K562 (cell line): Measurements from ENCODE around the gene NRAP. TPM values are rescaled to one million over a fixed set of nuclear protein-coding genes. Genes with fewer than 3 reads are reported as not detected.

Experiments
- ATAC-seq: fragments of 200-7000 bp; cut with Tn5 transposase; 3 replicates; pipeline ENCODE4 v1.9.1; 2020; ENCODE audit warnings: moderate library complexity
- BruUV-seq: library from RNA; stranded (reverse); fragments of 400-500 nt; replicated peaks from 2 replicates; lab custom pipeline; 2021; lab: Mats Ljungman, UMichigan
- CTCF ChIA-PET: fragments of 300-600 bp; formaldehyde crosslinking; extraction: SDS; loops from one replicate; lab custom pipeline; 2021; ENCODE audit warnings: low intra/inter-chr PET ratio; lab: Yijun Ruan, JAX
- POLR2A ChIA-PET: fragments of 300-600, 350-650 bp; sonication (Branson Sonifier 250); formaldehyde crosslinking; extraction: SDS; loops from one replicate; lab custom pipeline; 2021; ENCODE audit warnings: antibody characterized with exemption, inconsistent platforms; lab: Yijun Ruan, JAX
- DNase-seq, 4 experiments: peaks; one replicate each; pipeline versions ENCODE4 v3.0.0 to v3.0.0-alpha.2; 2011 to 2018; ENCODE audit warnings: low spot score in 3 of 4, mixed read lengths in 3 of 4; ENCODE audit errors: extremely low read depth in 1 of 4
- FAIRE-seq: peaks from 2 replicates; lab custom pipeline; 2011; peaks lifted over from hg19 to GRCh38; lab: Jason Lieb, UNC
- H2AFZ ChIP-seq: 2 replicates; pipeline ENCODE4 v1.6.0; 2011; ENCODE audit warnings: low read depth, low read length, control low read depth, inconsistent platforms
- H3K27ac ChIP-seq: fragments of 200-600 bp; 3 replicates; pipeline ENCODE4 v1.8.0; 2011; ENCODE audit warnings: low read depth, mild to moderate bottlenecking, control low read depth, inconsistent platforms, low read length, moderate library complexity, mixed read lengths; ENCODE audit errors: extremely low read depth
- H3K27me3 ChIP-seq, 2 experiments: fragments of 300-600 bp in 1 of 2; 2 replicates in 1 of 2; 3 replicates in 1 of 2; pipeline versions ENCODE4 v1.6.0 to v1.8.0; 2011; ENCODE audit warnings: inconsistent platforms in 2 of 2, low read length in 2 of 2, mild to moderate bottlenecking in 1 of 2, mixed read lengths in 1 of 2, moderate library complexity in 1 of 2; ENCODE audit not compliant: control insufficient read depth in 2 of 2, insufficient read depth in 2 of 2
- H3K36me3 ChIP-seq: fragments of 300-600 bp; 3 replicates; pipeline ENCODE4 v1.8.0; 2011; ENCODE audit warnings: mild to moderate bottlenecking, low read length, inconsistent platforms; ENCODE audit not compliant: control insufficient read depth, insufficient read depth
- H3K4me1 ChIP-seq, 2 experiments: fragments of 200-600 bp in 1 of 2; replicated peaks in 1 of 2; 2 replicates in 1 of 2; 3 replicates in 1 of 2; pipeline versions ENCODE4 v1.5.1 to v1.8.0; 2011; ENCODE audit warnings: inconsistent platforms in 2 of 2, low read length in 2 of 2, mild to moderate bottlenecking in 1 of 2, mixed read lengths in 1 of 2, moderate library complexity in 1 of 2; ENCODE audit not compliant: control insufficient read depth in 2 of 2, insufficient read depth in 2 of 2
- H3K4me2 ChIP-seq: 2 replicates; pipeline ENCODE4 v1.6.1; 2011; ENCODE audit warnings: low read length, control low read depth, inconsistent platforms, mixed read lengths; ENCODE audit not compliant: insufficient read depth
- H3K4me3 ChIP-seq: fragments of 200-600 bp; sonication (generic), shearing (Covaris generic); 2 replicates; pipeline ENCODE4 v1.5.1; 2016; ENCODE audit warnings: control low read depth, inconsistent platforms
- H3K79me2 ChIP-seq: fragments of 200-600 bp; 3 replicates; pipeline ENCODE4 v1.8.0; 2011; ENCODE audit warnings: low read length, inconsistent platforms; ENCODE audit not compliant: control insufficient read depth, insufficient read depth
- H3K9ac ChIP-seq, 2 experiments: 2 replicates each; pipeline versions ENCODE4 v1.6.0 to v1.6.1; 2011; ENCODE audit warnings: low read depth in 2 of 2, low read length in 2 of 2, control low read depth in 1 of 2, inconsistent platforms in 1 of 2, mild to moderate bottlenecking in 1 of 2, mixed read lengths in 1 of 2; ENCODE audit not compliant: insufficient read depth in 1 of 2
- H3K9me1 ChIP-seq: one replicate; pipeline ENCODE4 v1.6.0; 2011; ENCODE audit warnings: inconsistent platforms, mild to moderate bottlenecking, low read length, moderate library complexity; ENCODE audit not compliant: control insufficient read depth, insufficient read depth
- H3K9me3 ChIP-seq: replicated peaks from 2 replicates; pipeline ENCODE4 v1.5.1; 2011; ENCODE audit warnings: low read depth, low read length, inconsistent platforms; ENCODE audit not compliant: control insufficient read depth, insufficient read depth
- H4K20me1 ChIP-seq: replicated peaks from 2 replicates; pipeline ENCODE4 v1.6.1; 2011; ENCODE audit warnings: low read length, inconsistent platforms, mixed read lengths; ENCODE audit not compliant: control insufficient read depth, insufficient read depth
- BRCA1 ChIP-seq, 2 experiments: fragments of 450-650 bp in 1 of 2; sonication (generic) in 1 of 2; formaldehyde crosslinking in 1 of 2; IDR thresholded peaks; 2 replicates each; pipeline versions ENCODE4 v1.5.0 to v1.6.1; 2017 to 2020; ENCODE audit warnings: mild to moderate bottlenecking in 1 of 2, missing genetic modification reagents in 1 of 2
- MBD1 ChIP-seq: fragments of 250-450 bp; sonication (Bioruptor Pico); IDR thresholded peaks from 2 replicates; pipeline ENCODE4 v1.8.0; 2022; ENCODE audit warnings: inconsistent platforms
- SP1 ChIP-seq: sonication (generic); formaldehyde crosslinking; IDR thresholded peaks from 2 replicates; pipeline ENCODE4 v1.8.1; 2022; ENCODE audit warnings: mild to moderate bottlenecking, missing genetic modification reagents
- TAF1 ChIP-seq: IDR thresholded peaks from 2 replicates; pipeline ENCODE4 v1.6.1; 2011; ENCODE audit warnings: mild to moderate bottlenecking, low read length, moderate library complexity; ENCODE audit not compliant: insufficient read depth, control insufficient read depth, severe bottlenecking; ENCODE audit errors: extremely low read depth
- XRCC4 ChIP-seq: IDR thresholded peaks from one replicate; pipeline ENCODE4 v1.6.1; 2011; ENCODE audit not compliant: insufficient read depth, insufficient read length; ENCODE audit errors: extremely low read depth
- ZC3H4 ChIP-seq: sonication (generic); formaldehyde crosslinking; IDR thresholded peaks from 2 replicates; pipeline ENCODE4 v1.9.0; 2021; ENCODE audit warnings: missing genetic modification reagents, borderline replicate concordance
- ZNF316 ChIP-seq: fragments of 450-650 bp; IDR thresholded peaks from 2 replicates; pipeline ENCODE4 v1.6.1; 2016
- ZSCAN32 ChIP-seq: fragments of 450-650 bp; formaldehyde crosslinking; IDR thresholded peaks from 2 replicates; pipeline ENCODE4 v1.4.0; 2020; ENCODE audit warnings: mild to moderate bottlenecking, moderate library complexity
- WGBS: fragments of 100-300 bp; shearing (Covaris generic); methylation state at CpG from one replicate; pipeline ENCODE4 v1.1.6; 2016; ENCODE audit warnings: low coverage, mixed read lengths; ENCODE audit not compliant: insufficient coverage; ENCODE audit errors: missing lambda C conversion rate; 5-methylcytosine and 5-hydroxymethylcytosine counted together
- in situ Hi-C: fragments of 300-500 bp; cut with MboI; formaldehyde crosslinking; loops from 4 replicates; pipeline ENCODE4 v1.15.0; 2018; ENCODE audit warnings: inconsistent platforms, mixed read lengths
- intact Hi-C: fragments of 100-400 bp; cut with micrococcal nuclease; formaldehyde crosslinking; loops from 2 replicates; pipeline ENCODE4 v1.14.2; 2022
- polyA plus RNA-seq, 8 experiments: library from polyadenylated mRNA; depleted of rRNA in 4 of 8; stranded (reverse) in 5 of 8; unstranded in 3 of 8; fragments of >200 nt; fragmentation: Nextera tagmentation in 2 of 8; fragmentation: Illumina TruSeq in 1 of 8; extraction: Ambion mirVana in 2 of 8; extraction: Trizol in 1 of 8; gene quantifications; 2 replicates each; pipeline versions ENCODE4 v1.2.1 to v1.2.3, GENCODE V29; 2011 to 2014; ENCODE audit warnings: inconsistent platforms in 1 of 8, missing spikeins in 1 of 8
- total RNA-seq, 7 experiments: library from RNA; depleted of rRNA in 6 of 7; stranded (reverse); fragments of >200 nt in 6 of 7; fragmentation: Illumina TruSeq in 2 of 7; extraction: Trizol in 2 of 7; gene quantifications; 2 replicates each; pipeline versions ENCODE4 v1.2.1 to v1.2.3, GENCODE V29; 2011 to 2021; ENCODE audit warnings: low replicate concordance in 1 of 7
- TF ChIP-seq, protein P1 (sequence below): fragments of 450-650 bp; IDR thresholded peaks from 2 replicates; pipeline ENCODE4 v1.6.1; 2016; ENCODE audit warnings: mild to moderate bottlenecking, moderate library complexity

Gene NRAP
- total and polyA plus RNA-seq, 9 of the 15 experiments (the other 6 are each of a cell fraction or from before 2014, with no cell fraction given): not detected

DNA sequence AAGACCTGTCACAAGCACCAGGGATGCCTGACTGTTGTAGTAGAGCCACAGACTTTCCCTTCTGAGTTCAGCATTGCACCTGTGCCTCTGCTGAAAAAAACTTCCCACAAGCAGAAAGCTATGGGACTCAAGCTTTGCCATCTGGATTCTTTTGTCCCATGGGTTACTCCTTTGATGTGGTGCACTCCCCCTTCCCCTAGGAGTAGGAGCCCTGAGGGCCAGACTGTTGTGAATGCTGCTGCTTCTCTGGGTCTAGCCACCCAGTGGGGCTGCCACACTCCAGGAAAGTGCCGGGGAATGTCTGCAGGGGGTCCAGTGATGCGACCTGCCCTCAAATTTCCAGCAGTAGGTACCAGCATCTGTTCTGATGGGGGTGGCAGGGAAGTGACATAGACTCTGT, 27.5 kb upstream of the NRAP start:
- CTCF ChIA-PET: no interaction called here
- intact Hi-C loops: no loop called here
- H2AFZ ChIP-seq: no peak overlapping the region
- TF ChIP-seq ZSCAN32 (CRISPR knock-in tag) (no peak), BRCA1 (IDR thresholded peaks at IDR 0.05) (no peak), BRCA1 (CRISPR knock-in tag; IDR thresholded peaks at IDR 0.05) (no peak), TAF1 (no peak), ZC3H4 (no peak), MBD1 (no peak), ZNF316 (no peak), SP1 (CRISPR knock-in tag) (no peak), XRCC4 (no peak)
- TF ChIP-seq, protein P1, sequence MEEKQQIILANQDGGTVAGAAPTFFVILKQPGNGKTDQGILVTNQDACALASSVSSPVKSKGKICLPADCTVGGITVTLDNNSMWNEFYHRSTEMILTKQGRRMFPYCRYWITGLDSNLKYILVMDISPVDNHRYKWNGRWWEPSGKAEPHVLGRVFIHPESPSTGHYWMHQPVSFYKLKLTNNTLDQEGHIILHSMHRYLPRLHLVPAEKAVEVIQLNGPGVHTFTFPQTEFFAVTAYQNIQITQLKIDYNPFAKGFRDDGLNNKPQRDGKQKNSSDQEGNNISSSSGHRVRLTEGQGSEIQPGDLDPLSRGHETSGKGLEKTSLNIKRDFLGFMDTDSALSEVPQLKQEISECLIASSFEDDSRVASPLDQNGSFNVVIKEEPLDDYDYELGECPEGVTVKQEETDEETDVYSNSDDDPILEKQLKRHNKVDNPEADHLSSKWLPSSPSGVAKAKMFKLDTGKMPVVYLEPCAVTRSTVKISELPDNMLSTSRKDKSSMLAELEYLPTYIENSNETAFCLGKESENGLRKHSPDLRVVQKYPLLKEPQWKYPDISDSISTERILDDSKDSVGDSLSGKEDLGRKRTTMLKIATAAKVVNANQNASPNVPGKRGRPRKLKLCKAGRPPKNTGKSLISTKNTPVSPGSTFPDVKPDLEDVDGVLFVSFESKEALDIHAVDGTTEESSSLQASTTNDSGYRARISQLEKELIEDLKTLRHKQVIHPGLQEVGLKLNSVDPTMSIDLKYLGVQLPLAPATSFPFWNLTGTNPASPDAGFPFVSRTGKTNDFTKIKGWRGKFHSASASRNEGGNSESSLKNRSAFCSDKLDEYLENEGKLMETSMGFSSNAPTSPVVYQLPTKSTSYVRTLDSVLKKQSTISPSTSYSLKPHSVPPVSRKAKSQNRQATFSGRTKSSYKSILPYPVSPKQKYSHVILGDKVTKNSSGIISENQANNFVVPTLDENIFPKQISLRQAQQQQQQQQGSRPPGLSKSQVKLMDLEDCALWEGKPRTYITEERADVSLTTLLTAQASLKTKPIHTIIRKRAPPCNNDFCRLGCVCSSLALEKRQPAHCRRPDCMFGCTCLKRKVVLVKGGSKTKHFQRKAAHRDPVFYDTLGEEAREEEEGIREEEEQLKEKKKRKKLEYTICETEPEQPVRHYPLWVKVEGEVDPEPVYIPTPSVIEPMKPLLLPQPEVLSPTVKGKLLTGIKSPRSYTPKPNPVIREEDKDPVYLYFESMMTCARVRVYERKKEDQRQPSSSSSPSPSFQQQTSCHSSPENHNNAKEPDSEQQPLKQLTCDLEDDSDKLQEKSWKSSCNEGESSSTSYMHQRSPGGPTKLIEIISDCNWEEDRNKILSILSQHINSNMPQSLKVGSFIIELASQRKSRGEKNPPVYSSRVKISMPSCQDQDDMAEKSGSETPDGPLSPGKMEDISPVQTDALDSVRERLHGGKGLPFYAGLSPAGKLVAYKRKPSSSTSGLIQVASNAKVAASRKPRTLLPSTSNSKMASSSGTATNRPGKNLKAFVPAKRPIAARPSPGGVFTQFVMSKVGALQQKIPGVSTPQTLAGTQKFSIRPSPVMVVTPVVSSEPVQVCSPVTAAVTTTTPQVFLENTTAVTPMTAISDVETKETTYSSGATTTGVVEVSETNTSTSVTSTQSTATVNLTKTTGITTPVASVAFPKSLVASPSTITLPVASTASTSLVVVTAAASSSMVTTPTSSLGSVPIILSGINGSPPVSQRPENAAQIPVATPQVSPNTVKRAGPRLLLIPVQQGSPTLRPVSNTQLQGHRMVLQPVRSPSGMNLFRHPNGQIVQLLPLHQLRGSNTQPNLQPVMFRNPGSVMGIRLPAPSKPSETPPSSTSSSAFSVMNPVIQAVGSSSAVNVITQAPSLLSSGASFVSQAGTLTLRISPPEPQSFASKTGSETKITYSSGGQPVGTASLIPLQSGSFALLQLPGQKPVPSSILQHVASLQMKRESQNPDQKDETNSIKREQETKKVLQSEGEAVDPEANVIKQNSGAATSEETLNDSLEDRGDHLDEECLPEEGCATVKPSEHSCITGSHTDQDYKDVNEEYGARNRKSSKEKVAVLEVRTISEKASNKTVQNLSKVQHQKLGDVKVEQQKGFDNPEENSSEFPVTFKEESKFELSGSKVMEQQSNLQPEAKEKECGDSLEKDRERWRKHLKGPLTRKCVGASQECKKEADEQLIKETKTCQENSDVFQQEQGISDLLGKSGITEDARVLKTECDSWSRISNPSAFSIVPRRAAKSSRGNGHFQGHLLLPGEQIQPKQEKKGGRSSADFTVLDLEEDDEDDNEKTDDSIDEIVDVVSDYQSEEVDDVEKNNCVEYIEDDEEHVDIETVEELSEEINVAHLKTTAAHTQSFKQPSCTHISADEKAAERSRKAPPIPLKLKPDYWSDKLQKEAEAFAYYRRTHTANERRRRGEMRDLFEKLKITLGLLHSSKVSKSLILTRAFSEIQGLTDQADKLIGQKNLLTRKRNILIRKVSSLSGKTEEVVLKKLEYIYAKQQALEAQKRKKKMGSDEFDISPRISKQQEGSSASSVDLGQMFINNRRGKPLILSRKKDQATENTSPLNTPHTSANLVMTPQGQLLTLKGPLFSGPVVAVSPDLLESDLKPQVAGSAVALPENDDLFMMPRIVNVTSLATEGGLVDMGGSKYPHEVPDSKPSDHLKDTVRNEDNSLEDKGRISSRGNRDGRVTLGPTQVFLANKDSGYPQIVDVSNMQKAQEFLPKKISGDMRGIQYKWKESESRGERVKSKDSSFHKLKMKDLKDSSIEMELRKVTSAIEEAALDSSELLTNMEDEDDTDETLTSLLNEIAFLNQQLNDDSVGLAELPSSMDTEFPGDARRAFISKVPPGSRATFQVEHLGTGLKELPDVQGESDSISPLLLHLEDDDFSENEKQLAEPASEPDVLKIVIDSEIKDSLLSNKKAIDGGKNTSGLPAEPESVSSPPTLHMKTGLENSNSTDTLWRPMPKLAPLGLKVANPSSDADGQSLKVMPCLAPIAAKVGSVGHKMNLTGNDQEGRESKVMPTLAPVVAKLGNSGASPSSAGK: no peak

More for the DNA sequence above, 27.5 kb upstream of the NRAP start:
- BruUV-seq: no TSS peak
- Histone ChIP-seq H3K36me3 (no peaks in the 10 kb centered on the region), H3K79me2 (no peaks in the 10 kb centered on the region), H3K9me3 (no peaks in the 10 kb centered on the region), H3K27ac (no peak overlapping the region), H3K4me3 (no peak overlapping the region), H4K20me1 (no peaks in the 10 kb centered on the region), H3K9me1 (no peaks in the 10 kb centered on the region), H3K27me3 (no peaks in the 10 kb centered on the region), H3K4me1 (no peaks in the 10 kb centered on the region), H3K4me2 (no peak overlapping the region), H3K9ac (no peak overlapping the region)
- no peak for ATAC-seq
- 0% methylated on average over 2 of the region's 2 CpGs for WGBS
- POLR2A ChIA-PET: no interaction called here
- DNase-seq: no peak
- FAIRE-seq: no peak
- in situ Hi-C loops: no loop called here
